ENCODE data around the gene PPP1R10.

The PPP1R10 gene

DNA sequence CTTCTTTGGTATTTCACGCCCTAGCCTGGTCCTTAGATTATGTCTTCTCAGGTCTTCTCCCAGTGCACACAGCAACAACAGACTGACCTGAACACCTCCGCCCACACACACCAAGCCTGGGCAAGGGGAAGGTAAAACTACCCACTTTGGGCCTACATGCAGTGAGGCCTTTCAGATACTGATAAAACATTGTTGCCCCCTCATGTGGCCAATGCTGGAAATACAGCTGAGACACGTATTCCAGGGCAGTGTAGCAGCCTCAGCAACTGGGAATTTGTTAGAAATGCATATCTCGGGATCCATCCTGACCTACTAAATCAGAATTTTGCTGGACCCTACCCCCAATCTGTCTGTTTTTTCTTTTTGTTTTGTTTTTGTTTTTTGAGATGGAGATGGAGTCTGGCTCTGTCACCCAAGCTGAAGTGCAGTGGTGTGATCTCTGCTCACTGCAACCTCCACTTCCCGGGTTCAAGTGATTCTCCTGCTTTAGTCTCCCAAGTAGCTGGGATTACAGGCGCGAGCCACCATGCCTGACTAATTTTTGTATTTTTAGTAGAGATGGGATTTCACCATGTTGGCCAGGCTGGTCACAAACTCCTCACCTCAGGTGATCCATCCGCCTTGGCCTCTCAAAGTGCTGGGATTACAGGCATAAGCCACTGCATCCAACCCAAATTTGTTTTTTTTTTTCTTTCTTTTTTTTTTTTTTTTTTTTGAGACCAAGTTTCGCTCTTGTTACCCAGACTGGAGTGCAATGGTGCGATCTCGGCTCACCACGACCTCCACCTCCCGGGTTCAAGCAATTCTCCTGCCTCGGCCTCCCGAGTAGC lies 19.5 kb downstream of the PPP1R10 start:
- DNase-seq: peak; percentile 81

DNA sequence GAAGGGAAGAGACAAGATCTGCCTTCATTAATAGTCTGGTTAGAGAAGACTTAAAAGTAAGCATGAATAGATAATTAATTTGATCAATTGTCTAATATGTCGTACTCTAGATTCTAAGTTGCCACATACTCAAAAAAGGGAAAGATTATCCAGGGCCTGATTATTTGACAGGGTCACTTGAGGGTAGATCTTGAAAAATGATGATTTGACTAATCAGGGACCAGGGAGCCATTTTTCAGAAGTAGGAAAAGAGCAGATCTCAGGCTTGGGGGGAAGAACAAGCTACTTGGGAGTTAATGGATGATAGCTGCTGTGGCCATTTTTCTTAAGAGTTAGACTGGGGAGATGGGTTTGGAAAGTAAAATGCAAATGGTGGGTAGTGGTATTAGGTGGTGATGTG lies 24.8 kb downstream of the PPP1R10 start:
- no peak for DNase-seq

DNA sequence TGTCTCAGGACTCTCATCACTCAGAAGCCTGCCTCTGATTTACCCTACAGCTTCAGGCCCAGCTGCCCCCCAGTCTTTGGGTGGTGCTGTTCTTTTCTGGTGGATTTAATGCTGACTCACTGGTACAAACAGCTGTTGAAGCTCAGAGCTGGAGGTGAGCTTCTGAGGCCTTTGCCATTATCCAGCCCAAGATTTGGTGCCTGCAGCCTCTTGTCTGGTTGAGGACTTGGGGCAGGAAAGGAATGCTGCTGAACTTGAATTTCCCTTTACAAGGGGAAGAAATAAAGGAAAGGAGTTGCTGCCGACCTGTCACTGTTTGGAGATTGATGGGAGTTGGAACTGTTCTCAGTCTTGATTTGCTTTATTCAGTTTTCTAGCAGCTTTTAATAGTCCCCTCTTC lies 26.0 kb downstream of the PPP1R10 start:
- DNase-seq: no peak

DNA sequence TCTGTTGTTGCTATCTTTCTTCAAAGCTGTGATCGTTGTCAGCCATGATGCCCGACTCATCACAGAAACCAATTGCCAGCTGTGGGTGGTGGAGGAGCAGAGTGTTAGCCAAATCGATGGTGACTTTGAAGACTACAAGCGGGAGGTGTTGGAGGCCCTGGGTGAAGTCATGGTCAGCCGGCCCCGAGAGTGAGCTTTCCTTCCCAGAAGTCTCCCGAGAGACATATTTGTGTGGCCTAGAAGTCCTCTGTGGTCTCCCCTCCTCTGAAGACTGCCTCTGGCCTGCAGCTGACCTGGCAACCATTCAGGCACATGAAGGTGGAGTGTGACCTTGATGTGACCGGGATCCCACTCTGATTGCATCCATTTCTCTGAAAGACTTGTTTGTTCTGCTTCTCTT lies 26.5 kb downstream of the PPP1R10 start:
- DNase-seq: no peak

DNA sequence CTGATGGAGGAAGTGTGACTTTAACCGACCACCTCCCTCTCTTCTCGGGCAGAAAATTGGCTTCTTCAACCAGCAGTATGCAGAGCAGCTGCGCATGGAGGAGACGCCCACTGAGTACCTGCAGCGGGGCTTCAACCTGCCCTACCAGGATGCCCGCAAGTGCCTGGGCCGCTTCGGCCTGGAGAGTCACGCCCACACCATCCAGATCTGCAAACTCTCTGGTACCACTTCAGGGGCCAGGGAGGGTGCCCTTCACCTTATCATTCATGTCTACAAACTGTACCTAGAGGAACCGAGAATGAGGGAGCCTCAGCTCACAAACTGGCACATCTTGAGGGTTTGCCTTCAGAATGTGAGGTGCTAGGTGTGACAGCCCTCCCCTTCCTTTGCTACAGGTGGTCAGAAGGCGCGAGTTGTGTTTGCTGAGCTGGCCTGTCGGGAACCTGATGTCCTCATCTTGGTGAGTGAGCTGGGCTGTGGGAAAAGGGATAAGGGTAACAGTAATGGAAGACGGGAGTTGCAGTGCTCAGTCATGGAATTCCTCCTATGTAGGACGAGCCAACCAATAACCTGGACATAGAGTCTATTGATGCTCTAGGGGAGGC lies 27.2 kb downstream of the PPP1R10 start:
- DNase-seq: no peak

DNA sequence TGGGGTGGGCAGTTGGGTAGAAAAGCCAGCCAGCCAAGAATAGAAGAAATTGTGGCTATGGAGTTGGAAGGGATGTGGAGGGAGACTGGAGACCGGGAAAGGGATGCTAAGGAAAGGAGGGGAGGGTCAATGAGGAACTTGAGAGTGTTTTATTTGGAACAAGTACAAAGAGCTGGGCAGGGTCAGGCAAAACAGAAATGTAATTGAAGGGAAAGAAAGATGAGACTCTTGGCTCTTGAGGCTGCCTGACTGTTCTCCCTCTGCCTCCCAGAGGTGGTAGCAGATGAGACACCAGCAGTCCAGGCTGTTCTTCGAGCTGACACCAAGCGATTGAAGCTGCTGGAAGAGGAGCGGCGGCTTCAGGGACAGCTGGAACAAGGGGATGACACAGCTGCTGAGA lies 33.1 kb downstream of the PPP1R10 start:
- no peak for DNase-seq

DNA sequence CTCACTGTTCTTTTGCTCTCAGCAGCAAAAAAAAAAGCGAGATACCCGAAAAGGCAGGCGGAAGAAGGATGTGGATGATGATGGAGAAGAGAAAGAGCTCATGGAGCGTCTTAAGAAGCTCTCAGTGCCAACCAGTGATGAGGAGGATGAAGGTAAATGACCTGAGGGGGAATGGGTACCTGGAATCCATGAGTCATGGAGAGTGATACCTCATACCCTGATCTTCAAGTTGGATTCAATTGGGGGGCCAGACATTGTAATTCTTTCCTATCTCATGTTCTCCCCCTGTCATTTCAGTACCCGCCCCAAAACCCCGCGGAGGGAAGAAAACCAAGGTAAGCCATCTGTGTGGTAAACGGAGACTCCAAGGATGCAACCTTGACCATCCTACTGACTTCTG lies 39.0 kb downstream of the PPP1R10 start:
- no peak for DNase-seq

DNA sequence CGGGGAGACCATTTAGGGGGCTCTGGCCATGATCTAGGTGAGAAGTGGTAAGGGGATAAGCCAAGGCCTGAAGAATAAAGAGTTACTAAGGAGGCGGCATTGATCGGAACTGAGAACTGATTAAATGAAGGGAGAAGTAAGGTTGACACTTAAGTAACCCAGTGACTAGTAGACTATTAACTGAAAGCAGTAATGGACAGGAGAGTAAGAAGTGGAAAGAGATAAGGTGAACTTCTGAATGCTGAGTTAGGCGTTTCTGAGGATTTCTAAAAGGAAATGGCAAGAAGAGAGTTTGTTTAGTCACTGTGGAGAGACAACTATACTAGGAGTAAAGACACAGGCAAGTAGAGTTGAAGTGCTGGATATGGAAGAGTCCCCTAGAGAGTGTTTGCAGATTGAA lies 43.9 kb downstream of the PPP1R10 start:
- DNase-seq: no peak

DNA sequence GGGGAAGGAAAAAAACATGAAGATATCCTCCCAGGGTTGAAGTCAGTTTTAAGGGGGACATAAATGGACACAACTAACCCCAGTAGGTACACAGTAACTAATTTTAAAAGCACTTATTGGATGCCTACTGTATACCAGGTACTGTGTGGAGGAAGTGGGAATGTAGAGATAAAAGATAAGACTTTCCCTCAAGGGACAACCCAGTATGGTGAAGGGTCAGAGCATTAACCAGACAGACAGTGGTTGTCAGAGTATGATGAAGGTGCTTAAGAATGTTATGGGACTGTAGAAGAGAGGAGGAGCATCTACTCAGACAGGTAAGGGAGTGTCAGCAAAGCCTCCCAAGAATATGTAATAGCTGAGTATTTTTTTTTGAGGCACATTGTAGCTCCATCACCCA lies 44.9 kb downstream of the PPP1R10 start:
- no peak for DNase-seq

DNA sequence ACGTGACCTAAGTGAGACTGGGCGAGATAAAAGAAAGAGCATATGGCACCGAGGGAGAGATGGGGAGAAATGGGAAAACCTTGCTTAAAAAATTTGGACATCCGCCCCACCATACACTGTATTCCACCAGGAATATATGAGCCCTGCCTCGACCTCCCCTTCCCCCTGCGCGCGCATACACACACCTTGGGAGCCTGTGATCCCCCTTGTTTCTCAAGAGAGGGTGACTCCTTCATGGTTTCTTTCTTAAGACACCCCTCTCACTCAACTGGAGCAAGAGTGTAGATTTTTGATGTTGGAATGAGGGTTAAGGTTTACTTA lies 45.3 kb downstream of the PPP1R10 start:
- DNase-seq: no peak

DNA sequence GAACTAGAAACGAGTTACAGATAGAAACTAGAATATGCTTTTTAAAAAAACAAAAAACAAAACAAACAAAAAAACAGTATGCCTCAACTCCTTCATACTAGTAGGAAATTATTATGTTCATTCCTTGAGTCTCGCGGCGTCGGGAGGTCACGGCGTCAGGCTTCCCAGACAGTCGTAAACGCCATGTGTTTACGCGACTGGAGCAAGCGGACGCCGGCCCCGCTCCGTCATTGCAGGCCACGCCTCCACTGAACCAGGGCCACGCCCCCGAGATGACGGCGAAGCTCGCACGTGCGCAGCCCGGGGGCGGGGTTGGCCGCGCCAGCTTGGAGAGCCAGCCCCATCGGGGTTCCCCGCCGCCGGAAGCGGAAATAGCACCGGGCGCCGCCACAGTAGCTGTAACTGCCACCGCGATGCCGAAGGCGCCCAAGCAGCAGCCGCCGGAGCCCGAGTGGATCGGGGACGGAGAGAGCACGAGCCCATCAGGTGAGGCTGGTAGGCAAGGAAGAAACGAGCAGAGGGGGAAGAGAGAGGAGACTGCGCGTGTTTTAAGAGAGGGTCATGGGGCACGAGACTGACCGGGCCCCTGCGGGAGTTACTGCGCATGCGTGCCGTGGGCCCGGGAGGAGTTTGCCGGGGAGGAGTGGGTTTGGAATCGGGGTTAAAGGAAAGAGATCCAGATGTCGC lies 45.8 kb downstream of the PPP1R10 start, which contains the start of gene ABCF1:
TSS of gene ABCF1 (plus strand) at position 368 of the 687 bp plus-strand sequence. CDS start at position 414, 46 bp downstream.
- peak; percentile 100 for DNase-seq

DNA sequence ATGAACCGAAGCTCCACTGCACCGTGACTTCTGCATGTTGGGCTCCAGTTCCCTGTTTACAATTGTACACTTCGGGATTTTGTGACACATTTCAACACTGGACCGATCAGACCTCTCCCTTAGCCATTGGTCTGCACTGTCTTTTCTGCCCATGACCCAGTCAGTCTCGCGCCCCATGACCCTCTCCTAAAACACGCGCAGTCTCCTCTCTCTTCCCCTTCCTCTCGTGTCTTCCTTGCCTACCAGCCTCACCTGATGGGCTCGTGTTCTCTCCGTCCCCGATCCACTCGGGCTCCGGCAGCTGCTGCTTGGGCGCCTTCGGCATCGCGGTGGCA lies 46.3 kb downstream of the PPP1R10 start:
- DNase-seq: no peak

DNA sequence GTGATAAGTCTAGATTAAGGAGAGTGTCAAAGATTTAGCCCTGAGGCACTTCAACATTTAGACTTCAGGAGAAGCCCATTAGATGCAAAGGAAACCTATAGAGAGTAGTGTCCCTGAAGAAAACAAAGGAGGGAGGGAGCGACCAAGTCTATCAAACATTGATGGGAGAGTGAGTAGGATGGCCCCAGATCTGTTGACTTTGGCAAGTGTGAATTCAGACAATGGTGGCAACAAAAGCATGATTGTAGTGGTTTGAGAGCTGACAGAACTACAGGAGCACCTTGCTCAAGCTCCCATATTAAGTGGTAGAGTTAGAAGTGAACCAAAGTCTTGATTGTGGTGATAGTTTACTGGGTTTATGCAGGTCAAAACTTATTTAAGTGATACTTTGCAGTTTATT lies 46.8 kb downstream of the PPP1R10 start:
- no peak for DNase-seq

DNA sequence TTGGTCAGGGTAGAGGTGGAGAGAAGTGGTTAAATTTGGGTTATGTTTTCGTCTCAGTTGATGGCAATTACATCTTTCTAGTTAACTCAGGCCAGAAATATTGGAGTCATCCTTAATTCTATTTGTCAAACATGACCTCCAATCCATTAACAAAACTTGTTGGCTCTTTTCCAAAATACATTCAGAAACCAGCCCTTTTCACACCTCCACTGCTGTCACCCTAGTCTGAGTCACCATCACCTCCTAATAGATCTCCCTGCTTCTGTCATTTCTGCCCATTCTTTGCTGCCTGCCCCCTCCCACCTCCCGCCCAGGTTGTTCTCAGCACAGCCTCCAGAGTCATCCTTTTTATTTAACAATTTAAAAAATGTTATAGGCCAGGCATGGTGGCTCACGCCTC lies 48.8 kb downstream of the PPP1R10 start:
- DNase-seq: no peak

DNA sequence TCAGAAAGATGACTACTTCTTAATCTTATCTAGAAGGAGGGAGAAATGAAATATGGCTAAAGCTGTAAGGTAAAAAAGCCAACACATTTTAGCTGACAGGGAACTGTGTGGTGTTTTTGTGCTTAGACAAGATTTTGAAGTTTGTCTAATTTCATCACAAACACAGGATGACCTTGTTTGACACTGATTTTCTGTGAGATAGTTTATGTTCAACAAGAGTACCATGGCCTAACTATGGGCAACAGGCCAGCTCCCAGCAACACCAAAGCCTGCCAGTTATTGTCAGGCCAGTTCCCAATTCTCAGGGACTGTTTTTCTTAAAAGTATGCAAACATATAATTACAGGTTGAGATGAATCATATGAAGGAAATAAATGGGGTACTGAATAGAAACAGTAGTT lies 51.3 kb downstream of the PPP1R10 start:
- no peak for DNase-seq

DNA sequence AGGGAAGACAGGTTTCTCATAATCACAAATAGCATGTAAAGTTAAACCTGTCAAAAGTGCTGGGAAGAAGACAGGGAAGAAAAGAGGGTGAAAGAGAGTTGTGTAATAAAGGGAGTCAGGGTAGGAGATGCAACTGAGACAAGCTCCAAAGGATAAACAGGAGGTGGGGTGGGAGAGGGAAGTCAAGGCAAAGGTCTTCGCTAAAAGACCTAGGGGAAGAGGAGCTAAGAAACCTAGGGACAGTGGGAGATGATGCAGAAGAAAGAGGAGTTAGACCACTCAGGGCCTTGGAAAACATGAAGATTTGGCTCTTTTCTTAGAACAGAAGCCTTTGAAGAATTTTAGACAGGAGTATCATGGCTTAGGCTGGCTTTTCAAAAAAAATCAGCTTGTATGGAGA lies 52.9 kb downstream of the PPP1R10 start:
- no peak for DNase-seq

DNA sequence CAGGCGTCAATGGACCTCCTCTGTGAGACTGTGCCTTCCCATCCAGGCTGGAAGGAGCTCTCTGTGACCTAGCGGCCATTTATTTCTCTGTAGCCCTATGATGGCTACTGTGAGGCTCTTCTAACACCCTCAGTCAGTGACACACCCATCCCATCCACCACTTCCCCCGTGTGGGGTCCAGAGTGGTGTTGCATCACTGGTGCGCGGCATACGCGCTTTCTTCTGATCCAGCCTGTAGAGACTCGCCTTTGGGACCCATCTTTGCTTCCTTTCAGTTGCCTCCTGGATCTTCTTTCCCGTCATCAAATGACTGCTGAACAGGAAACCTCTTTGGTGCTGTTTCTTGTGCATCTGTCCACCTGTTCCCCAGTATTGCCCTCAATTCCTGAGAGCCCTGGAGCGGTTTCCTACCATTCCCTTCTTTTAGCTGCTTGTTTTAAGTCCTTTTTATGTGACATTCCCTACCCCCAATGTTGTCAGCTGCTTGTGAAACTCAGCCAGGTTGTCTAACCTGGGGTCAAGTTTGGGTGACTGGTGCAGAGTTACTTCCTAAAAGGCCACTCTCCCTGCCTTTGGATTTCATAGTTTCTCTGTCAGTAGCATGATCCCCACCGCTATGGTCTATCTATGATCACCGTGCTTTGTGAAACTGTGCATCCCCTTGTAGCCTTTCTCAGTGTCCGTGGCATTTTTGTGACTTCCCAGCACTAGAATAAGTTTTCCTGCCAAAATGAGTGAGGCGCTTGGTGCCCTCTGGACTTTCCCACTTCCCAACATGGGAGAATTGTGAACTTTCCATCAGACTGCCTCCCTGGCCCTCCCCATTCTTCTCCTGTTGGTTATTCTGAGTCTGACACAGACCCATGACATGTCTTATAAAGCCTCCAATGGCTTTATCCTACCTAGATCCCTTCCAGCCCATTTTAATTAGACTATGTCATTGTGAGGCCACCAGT lies 54.3 kb downstream of the PPP1R10 start:
- no peak for DNase-seq

DNA sequence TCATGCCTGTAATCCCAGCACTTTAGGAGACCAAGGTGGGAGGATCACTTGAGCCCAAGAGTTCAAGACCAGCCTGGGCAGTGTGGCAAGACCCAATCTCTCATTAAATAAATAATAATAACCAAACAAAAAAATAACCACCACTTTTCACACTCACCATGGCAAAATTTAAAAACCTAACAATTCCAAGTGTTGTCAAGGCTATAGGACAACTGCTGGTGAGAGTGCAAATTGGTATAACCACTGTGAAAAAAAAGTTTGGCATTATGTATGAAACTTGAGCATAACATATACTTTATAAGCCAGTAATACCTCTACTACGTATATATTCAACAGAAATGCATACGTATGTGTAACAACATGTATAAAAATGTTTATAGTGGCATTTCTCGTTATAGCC lies 56.1 kb downstream of the PPP1R10 start:
- no peak for DNase-seq

DNA sequence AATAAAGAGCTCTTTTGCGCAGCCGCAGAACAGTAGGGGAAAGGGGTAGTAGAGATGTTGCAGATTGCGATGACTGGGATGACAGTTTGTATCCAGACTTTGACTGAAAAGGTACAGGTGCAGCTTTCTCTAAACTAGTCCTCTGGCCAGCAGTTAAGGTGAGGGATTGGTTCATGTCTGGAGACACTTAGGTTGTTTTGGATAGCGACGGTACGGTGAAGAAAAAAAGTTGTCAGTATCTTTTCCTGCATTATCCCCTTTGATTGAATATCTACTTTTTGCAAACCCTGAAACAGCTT lies 59.4 kb downstream of the PPP1R10 start:
- DNase-seq: no peak

DNA sequence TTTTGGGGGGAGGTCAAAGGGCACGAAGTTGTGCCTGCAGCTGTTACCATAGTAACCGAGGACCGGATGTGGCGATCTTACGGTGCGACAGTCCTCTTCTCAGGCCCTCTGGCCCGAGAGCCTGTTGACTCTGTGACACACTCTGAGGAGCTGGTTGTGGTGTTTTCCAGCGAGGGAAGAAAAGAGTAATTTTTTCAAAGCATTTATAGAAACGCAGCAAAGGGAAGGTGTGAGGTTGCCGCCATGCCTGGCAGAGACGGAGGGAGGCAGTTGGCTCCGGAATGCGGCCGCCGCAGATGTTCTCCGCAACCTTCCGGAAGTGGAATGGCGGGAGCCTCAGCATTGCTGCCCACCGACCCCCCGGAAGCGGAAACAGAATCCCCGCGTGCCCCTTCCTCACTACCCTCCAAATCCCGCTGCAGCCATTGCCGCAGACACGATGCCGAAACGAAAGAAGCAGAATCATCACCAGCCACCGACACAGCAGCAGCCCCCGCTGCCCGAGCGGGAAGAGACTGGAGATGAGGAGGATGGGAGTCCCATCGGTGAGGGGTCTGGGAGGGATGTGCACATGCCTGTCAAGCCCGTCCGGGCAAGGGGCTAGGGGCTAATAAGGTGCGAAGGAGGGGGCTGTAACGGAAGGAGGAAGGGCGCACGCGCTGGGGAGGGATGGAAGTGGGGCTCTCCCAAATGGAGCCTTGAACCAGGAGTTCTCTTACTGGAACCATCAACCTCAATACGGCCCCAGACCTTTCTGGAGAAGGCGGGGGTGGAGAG lies 59.9 kb downstream of the PPP1R10 start, which contains the start of gene PRR3:
TSS of gene PRR3 (plus strand) at position 390 of the 777 bp plus-strand sequence. CDS start at position 440, 50 bp downstream.
- peak; percentile 80 for DNase-seq

DNA sequence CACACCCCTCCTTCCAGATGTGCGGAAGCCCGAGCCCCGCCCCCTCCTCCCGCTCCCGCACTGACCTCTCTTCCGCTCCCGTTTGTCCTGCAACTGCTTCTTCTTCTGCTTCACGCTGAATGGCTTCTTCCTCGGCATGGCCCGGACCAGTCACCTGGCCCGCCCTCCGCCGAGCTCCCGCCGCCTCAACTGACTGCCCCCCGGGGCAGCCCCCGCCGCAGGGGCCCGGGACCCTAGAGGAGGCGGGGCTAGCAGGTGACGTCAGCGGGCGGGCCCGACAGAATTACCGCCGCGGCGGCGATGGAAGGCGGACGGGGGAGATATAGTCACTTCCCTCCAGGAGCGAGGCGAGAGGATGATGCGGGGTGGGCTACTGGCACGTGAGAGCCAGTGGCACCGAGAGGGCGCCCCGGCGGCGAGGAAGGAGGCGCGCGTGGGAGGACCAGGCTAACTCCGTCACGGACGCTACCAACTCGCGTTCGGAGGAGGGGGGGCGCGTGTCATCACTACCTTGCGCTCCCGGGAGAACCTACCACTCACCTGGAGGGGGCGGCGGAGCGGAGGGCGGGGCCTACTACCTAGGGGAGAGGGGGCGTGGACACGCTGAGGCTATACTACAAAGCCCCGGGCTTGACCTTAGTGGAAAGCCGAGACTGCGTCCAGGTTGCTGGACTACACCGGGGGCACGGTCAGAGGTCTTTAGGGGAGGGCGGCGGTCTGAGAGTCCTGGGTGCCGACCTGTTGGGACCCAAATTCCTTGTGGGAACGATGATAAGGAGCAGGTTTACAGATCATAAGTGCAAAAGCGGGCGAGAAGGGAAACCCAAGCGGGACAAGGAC lies 60.8 kb downstream of the PPP1R10 start, which contains the start of gene GNL1:
TSS of gene GNL1 (minus strand) at position 424 of the 840 bp plus-strand sequence. CDS start at position 138, 286 bp downstream.
- peak; percentile 99 for DNase-seq

DNA sequence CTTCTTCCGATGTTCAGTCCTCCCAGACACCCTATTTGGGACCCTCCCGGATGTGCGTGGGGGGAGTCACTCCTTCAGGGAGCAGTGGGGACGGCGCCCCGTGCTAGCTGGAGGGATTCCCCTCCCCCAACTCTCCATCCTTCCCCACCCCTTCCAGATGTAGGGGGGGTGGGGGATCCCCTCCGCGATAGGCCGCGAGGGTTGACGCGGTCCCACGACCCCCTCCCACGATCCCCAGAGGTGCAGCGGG lies 61.3 kb downstream of the PPP1R10 start:
- DNase-seq: no peak

Data from activated CD4-positive, CD25-positive, alpha-beta regulatory T cell treated with anti-CD3 and anti-CD28 coated beads, Interleukin-2, amount 50 U/mL, for 72 hours (primary cell).